Gastroesophageal sphincter (tissue), 3 donors: ENCODE measurements around the gene MMS19.

Experiments used
- CTCF ChIP-seq, 4 experiments: fragments of 200-600 bp in 2 of 4; fragments of 450-650 bp in 2 of 4; sonication (generic) in 1 of 4; IDR thresholded peaks; one replicate each; pipeline ENCODE4 v1.5.1; 2017 to 2019; ENCODE audit warnings: antibody characterized with exemption in 4 of 4, mild to moderate bottlenecking in 2 of 4, moderate library complexity in 2 of 4
- POLR2AphosphoS5 ChIP-seq: sonication (generic); formaldehyde crosslinking; IDR thresholded peaks from one replicate; pipeline ENCODE4 v1.6.1; 2017; ENCODE audit warnings: antibody characterized with exemption

- TF ChIP-seq CTCF (IDR thresholded peaks at IDR 0.05), result no peak
- TF ChIP-seq POLR2AphosphoS5, result no peak
Measured at GRCh38 chr10:97538411-97538810, 40.2 kb upstream of the MMS19 start.
